ENCODE measurements around the gene B3GNT3. TPM values are rescaled to one million over a fixed set of nuclear protein-coding genes. Genes with fewer than 3 reads are reported as not detected.

Gene B3GNT3
- total and polyA plus RNA-seq, 2 of the 13 experiments (the other 11 are each of a cell fraction or from before 2014, with no cell fraction given) = 0.86 to 4.0 TPM

GRCh38 chr19:17847538-17848366 is 52.8 kb downstream of the B3GNT3 start, which contains the start of gene JAK3 (continued):
- TF ChIP-seq, protein P1, sequence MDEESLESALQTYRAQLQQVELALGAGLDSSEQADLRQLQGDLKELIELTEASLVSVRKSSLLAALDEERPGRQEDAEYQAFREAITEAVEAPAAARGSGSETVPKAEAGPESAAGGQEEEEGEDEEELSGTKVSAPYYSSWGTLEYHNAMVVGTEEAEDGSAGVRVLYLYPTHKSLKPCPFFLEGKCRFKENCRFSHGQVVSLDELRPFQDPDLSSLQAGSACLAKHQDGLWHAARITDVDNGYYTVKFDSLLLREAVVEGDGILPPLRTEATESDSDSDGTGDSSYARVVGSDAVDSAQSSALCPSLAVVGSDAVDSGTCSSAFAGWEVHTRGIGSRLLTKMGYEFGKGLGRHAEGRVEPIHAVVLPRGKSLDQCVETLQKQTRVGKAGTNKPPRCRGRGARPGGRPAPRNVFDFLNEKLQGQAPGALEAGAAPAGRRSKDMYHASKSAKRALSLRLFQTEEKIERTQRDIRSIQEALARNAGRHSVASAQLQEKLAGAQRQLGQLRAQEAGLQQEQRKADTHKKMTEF (CRISPR knock-in tag; IDR thresholded peaks at IDR 0.05) = peak; percentile 50; the same call in 1 of the 2 replicates
- TF ChIP-seq, protein P2, sequence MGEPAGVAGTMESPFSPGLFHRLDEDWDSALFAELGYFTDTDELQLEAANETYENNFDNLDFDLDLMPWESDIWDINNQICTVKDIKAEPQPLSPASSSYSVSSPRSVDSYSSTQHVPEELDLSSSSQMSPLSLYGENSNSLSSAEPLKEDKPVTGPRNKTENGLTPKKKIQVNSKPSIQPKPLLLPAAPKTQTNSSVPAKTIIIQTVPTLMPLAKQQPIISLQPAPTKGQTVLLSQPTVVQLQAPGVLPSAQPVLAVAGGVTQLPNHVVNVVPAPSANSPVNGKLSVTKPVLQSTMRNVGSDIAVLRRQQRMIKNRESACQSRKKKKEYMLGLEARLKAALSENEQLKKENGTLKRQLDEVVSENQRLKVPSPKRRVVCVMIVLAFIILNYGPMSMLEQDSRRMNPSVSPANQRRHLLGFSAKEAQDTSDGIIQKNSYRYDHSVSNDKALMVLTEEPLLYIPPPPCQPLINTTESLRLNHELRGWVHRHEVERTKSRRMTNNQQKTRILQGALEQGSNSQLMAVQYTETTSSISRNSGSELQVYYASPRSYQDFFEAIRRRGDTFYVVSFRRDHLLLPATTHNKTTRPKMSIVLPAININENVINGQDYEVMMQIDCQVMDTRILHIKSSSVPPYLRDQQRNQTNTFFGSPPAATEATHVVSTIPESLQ (CRISPR knock-in tag; conservative IDR thresholded peaks at IDR 0.05) = no peak
- TF ChIP-seq DR1 (CRISPR knock-in tag; IDR thresholded peaks at IDR 0.05) (no peak), TERF1 (CRISPR knock-in tag; IDR thresholded peaks at IDR 0.05) (no peak), ZNF891 (CRISPR knock-in tag; IDR thresholded peaks at IDR 0.05) (no peak), TSC22D2 (CRISPR knock-in tag; IDR thresholded peaks at IDR 0.05; ENCODE audit: borderline replicate concordance) (no peak), ZBTB43 (CRISPR knock-in tag; conservative IDR thresholded peaks at IDR 0.05) (no peak; the same call in 1 of the 2 replicates), MZF1 (CRISPR knock-in tag; IDR thresholded peaks at IDR 0.05; ENCODE audit: borderline replicate concordance) (no peak), CC2D1A (CRISPR knock-in tag; IDR thresholded peaks at IDR 0.05) (no peak), MAFF (IDR thresholded peaks at IDR 0.05; ENCODE audit: low read depth, low read length) (no peak), MBD4 (IDR thresholded peaks at IDR 0.05; ENCODE audit: borderline replicate concordance, low read length) (no peak), ZNF530 (CRISPR knock-in tag; IDR thresholded peaks at IDR 0.05; ENCODE audit: low read depth) (no peak), KAT2B (IDR thresholded peaks at IDR 0.05; ENCODE audit: borderline replicate concordance, low read depth, low read length) (no peak), JUNB (CRISPR knock-in tag; IDR thresholded peaks at IDR 0.05; ENCODE audit: borderline replicate concordance) (no peak), ATF3 (CRISPR knock-in tag; IDR thresholded peaks at IDR 0.05) (no peak), ZNF552 (CRISPR knock-in tag; IDR thresholded peaks at IDR 0.05; ENCODE audit: borderline replicate concordance) (no peak), ZNF7 (CRISPR knock-in tag; IDR thresholded peaks at IDR 0.05) (no peak), HCFC1 (IDR thresholded peaks at IDR 0.05; ENCODE audit: low read depth, low read length) (no peak), SMARCC2 (IDR thresholded peaks at IDR 0.05) (no peak)
- TF ChIP-seq, protein P3, sequence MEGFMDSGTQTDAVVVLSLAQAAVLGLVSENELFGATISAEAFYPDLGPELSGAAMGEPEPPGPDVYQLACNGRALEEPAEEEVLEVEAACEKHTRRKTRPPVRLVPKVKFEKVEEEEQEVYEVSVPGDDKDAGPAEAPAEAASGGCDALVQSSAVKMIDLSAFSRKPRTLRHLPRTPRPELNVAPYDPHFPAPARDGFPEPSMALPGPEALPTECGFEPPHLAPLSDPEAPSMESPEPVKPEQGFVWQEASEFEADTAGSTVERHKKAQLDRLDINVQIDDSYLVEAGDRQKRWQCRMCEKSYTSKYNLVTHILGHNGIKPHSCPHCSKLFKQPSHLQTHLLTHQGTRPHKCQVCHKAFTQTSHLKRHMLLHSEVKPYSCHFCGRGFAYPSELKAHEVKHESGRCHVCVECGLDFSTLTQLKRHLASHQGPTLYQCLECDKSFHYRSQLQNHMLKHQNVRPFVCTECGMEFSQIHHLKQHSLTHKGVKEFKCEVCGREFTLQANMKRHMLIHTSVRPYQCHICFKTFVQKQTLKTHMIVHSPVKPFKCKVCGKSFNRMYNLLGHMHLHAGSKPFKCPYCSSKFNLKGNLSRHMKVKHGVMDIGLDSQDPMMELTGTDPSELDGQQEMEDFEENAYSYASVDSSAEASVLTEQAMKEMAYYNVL (CRISPR knock-in tag; IDR thresholded peaks at IDR 0.05; ENCODE audit: borderline replicate concordance) = peak; percentile 31; the same call in 1 of the 2 replicates

Measured in HepG2 (cell line).